Activated T-helper 17 cell treated with anti-CD3 and anti-CD28 coated beads, Interleukin-2, amount 50 U/mL, for 72 hours (primary cell): ENCODE measurements around the gene ITGA8. TPM values are rescaled to one million over a fixed set of nuclear protein-coding genes. Genes with fewer than 3 reads are reported as not detected.

Experiments used
- ATAC-seq: fragments of 150-1000 bp; cut with Tn5 transposase; replicated peaks from 2 replicates; pipeline ENCODE4 v1.10.0; 2021; ENCODE audit warnings: mild to moderate bottlenecking, moderate library complexity
- H3K27ac Mint-ChIP-seq: one replicate; pipeline ENCODE4 v1.8.0; 2022; ENCODE audit warnings: mixed read lengths
- H3K27me3 Mint-ChIP-seq: one replicate; pipeline ENCODE4 v1.8.0; 2022; ENCODE audit warnings: mixed read lengths
- H3K36me3 Mint-ChIP-seq: one replicate; pipeline ENCODE4 v1.8.0; 2022; ENCODE audit warnings: low read depth, mild to moderate bottlenecking, mixed read lengths
- H3K4me1 Mint-ChIP-seq: one replicate; pipeline ENCODE4 v1.8.0; 2022; ENCODE audit warnings: mixed read lengths
- H3K4me3 Mint-ChIP-seq: one replicate; pipeline ENCODE4 v1.8.0; 2022; ENCODE audit warnings: mild to moderate bottlenecking, mixed read lengths
- H3K9me3 Mint-ChIP-seq: one replicate; pipeline ENCODE4 v1.8.0; 2022; ENCODE audit warnings: mixed read lengths
- total RNA-seq, 2 donors: library from RNA; stranded (reverse); gene quantifications; one replicate each; pipeline ENCODE4 v1.2.3, GENCODE V29; 2022

Gene ITGA8
- total RNA-seq, 2 donors from 2014 or later, result not detected

DNA sequence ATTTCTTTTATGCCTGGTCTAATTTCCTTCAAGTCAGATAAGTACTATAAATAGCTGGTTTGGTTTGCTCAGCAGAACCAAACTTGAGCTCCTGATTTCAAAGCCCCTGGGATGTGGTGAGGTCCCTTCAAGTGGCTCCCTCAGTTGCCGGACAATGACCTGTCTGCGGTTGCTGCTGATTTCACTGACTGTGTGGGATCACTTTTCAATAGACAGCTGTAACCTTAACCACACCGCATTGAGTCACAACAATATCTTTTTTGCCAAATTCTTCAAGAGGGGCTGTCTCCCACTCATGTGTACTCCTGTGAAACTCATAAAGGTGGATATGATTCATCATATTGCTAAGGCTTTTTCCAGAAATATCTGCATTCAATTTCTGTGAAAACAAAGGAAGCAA, 23.1 kb upstream of the ITGA8 start:
- no peaks in the 10 kb centered on the region for H3K9me3 Mint-ChIP-seq
- no peak overlapping the region for H3K4me3 Mint-ChIP-seq
- no peak for ATAC-seq
- H3K4me1 Mint-ChIP-seq, result no peaks in the 10 kb centered on the region
- H3K36me3 Mint-ChIP-seq, result no peaks in the 10 kb centered on the region
- peaks cover 8% of the 10 kb centered on the region for H3K27me3 Mint-ChIP-seq
- no peak overlapping the region for H3K27ac Mint-ChIP-seq

DNA sequence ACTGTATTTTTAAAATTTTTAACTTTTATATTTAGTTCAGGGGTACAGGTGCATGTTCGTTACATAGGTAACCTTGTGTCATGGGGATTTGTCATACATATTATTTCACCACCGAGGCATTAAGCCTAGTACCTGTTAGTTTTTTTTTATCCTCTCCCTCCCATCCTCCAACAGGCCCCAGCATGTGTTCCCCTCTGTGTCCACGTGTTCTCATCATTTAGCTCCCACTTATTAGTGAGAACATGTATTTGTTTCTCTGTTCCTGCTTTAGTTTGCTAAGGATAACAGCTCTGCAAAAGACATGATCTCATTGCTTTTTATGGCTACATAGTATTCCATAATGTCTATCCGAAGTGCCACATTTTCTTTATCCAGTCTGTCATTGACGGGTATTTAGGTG, 22.4 kb upstream of the ITGA8 start:
- Mint-ChIP-seq H3K36me3 (no peaks in the 10 kb centered on the region), H3K9me3 (no peaks in the 10 kb centered on the region), H3K27ac (no peak overlapping the region), H3K4me3 (no peak overlapping the region), H3K4me1 (no peaks in the 10 kb centered on the region), H3K27me3 (peaks cover 11% of the 10 kb centered on the region)
- no peak for ATAC-seq

DNA sequence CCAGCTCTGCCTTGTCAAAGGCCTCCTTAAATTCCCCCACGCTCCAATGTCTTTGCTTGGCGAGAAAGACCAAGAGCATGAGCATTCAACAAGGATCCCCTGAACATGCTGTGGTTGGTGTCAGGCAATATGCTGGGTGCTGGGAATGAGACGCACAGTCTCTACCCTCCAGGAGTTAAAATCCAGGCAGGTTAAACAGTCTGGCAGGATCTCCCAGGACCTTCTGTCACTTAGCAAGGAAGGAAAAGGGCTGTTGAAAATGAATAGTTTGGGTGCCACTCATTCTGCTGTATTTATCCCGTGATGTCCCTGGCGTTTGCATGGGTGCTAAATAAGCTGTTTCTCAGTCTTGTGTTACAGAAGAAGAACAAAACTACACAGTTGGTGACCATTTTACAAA, 21.9 kb upstream of the ITGA8 start:
- Mint-ChIP-seq H3K36me3 (no peaks in the 10 kb centered on the region), H3K4me1 (no peaks in the 10 kb centered on the region), H3K9me3 (no peaks in the 10 kb centered on the region), H3K27me3 (peaks cover 7% of the 10 kb centered on the region), H3K4me3 (no peak overlapping the region), H3K27ac (no peak overlapping the region)
- no peak for ATAC-seq

GRCh38 chr10:15740261-15740660, 20.5 kb upstream of the ITGA8 start:
- H3K9me3 Mint-ChIP-seq, result no peaks in the 10 kb centered on the region
- no peak for ATAC-seq

GRCh38 chr10:15739254-15739970, 19.7 kb upstream of the ITGA8 start:
- Mint-ChIP-seq H3K27me3 (peaks cover 15% of the 10 kb centered on the region), H3K4me3 (no peak overlapping the region), H3K27ac (no peak overlapping the region), H3K9me3 (no peaks in the 10 kb centered on the region), H3K36me3 (no peaks in the 10 kb centered on the region), H3K4me1 (no peaks in the 10 kb centered on the region)
- no peak for ATAC-seq

More at GRCh38 chr10:15740261-15740660, 20.5 kb upstream of the ITGA8 start:
- Mint-ChIP-seq H3K27me3 (peaks cover 15% of the 10 kb centered on the region), H3K4me1 (no peaks in the 10 kb centered on the region), H3K36me3 (no peaks in the 10 kb centered on the region), H3K4me3 (no peak overlapping the region), H3K27ac (no peak overlapping the region)

- Mint-ChIP-seq H3K27me3 (peaks cover 15% of the 10 kb centered on the region), H3K4me1 (no peaks in the 10 kb centered on the region), H3K36me3 (no peaks in the 10 kb centered on the region), H3K4me3 (no peak overlapping the region), H3K9me3 (no peaks in the 10 kb centered on the region), H3K27ac (no peak overlapping the region)
- no peak for ATAC-seq
Observed at GRCh38 chr10:15738270-15738925, 18.7 kb upstream of the ITGA8 start.

DNA sequence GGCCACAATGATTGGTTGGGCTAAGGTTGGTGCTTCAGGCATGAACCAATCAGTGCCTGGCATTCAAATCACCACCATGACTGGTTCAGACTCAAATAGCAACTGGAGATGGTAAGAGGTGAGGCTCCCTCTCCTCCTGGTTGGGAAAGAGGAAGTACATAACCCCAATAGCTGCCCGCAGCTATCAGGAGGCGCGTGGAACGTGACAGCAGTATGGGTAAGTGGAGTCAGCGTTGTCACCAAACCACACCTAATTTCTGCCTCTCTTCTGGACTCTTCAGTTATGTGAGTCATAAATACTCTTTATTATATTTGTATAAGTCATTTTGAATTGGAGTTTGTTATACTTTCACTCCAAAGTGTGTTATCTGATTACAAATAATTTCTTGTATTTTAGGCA, 17.9 kb upstream of the ITGA8 start:
- ATAC-seq, result no peak
- Mint-ChIP-seq H3K4me3 (no peak overlapping the region), H3K27me3 (peaks cover 15% of the 10 kb centered on the region), H3K27ac (no peak overlapping the region), H3K4me1 (no peaks in the 10 kb centered on the region), H3K36me3 (no peaks in the 10 kb centered on the region), H3K9me3 (no peaks in the 10 kb centered on the region)

DNA sequence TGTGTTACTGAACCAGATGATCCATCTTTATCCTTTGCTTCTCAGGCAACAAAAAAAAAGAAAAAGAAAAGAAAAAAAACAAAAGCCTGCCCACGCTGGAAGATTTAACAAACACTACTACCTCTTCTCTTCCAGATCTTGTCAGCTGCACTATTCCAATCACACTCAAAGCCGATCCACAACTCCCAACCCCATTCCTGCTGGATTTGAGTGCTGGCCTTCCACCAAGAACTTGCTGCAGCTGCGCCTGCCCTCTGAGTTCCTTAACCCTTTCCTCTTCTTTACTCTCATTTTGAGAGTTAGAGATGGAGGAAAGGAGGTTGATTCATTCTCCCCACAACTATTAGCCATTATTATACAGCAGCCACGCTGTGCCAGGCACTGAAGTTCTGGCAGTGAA, 16.0 kb upstream of the ITGA8 start:
- Mint-ChIP-seq H3K27me3 (peaks cover 20% of the 10 kb centered on the region), H3K4me3 (no peak overlapping the region), H3K27ac (no peak overlapping the region), H3K36me3 (no peaks in the 10 kb centered on the region), H3K9me3 (no peaks in the 10 kb centered on the region), H3K4me1 (no peaks in the 10 kb centered on the region)
- no peak for ATAC-seq

GRCh38 chr10:15730341-15730740, 10.6 kb upstream of the ITGA8 start:
- Mint-ChIP-seq H3K4me3 (no peak overlapping the region), H3K27ac (no peak overlapping the region), H3K9me3 (no peaks in the 10 kb centered on the region), H3K4me1 (no peaks in the 10 kb centered on the region), H3K27me3 (peaks cover 12% of the 10 kb centered on the region), H3K36me3 (no peaks in the 10 kb centered on the region)
- no peak for ATAC-seq

GRCh38 chr10:15729890-15730289, 10.2 kb upstream of the ITGA8 start:
- no peaks in the 10 kb centered on the region for H3K4me1 Mint-ChIP-seq
- no peaks in the 10 kb centered on the region for H3K36me3 Mint-ChIP-seq
- no peak overlapping the region for H3K27ac Mint-ChIP-seq
- H3K9me3 Mint-ChIP-seq, result no peaks in the 10 kb centered on the region
- no peak overlapping the region for H3K4me3 Mint-ChIP-seq
- no peak for ATAC-seq
- H3K27me3 Mint-ChIP-seq, result peaks cover 12% of the 10 kb centered on the region

DNA sequence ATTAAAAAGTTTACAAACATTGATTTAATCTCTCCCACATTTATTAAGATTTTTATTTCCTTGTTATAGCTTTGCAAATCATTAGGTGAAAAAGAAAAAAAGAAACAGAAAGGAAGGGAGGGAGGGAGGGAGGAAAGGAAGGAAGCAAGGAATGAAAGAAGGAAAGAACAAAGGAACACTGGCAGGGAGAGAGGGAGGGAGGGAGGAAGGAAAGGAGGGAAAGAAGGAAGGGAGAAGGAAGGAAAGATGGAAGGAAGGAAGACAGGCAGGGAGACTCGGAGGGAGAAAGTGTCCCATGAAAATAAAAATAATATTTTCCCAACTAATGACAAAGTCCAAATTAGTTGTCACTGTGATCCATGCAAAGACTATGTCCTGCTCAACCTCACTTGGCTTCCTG, 6.3 kb upstream of the ITGA8 start:
- Mint-ChIP-seq H3K9me3 (no peaks in the 10 kb centered on the region), H3K4me3 (no peak overlapping the region)

DNA sequence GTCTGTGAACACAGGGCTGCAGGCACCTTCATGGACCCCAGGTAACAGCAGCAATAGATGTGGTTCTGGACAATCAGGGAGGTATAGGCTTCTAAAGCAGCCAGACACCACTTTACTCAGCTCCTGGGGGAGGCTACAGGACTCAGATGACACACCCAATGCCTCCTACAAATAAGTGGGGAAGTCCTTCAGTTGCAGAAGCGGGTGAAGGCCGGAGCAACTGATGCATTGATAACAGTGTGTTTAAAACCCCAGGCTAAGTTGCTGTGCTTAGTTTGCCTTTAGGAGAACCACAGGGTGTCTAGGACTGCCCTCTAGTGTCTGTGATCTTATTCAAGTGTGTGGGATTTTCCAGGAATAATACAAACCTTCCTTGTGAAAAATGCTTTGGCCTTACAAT, 5.9 kb upstream of the ITGA8 start:
- no peak overlapping the region for H3K4me3 Mint-ChIP-seq
- H3K27ac Mint-ChIP-seq, result no peak overlapping the region
- peaks cover 14% of the 10 kb centered on the region for H3K27me3 Mint-ChIP-seq
- no peaks in the 10 kb centered on the region for H3K9me3 Mint-ChIP-seq
- no peaks in the 10 kb centered on the region for H3K4me1 Mint-ChIP-seq
- ATAC-seq, result no peak
- H3K36me3 Mint-ChIP-seq, result no peaks in the 10 kb centered on the region

More for the DNA sequence above, 6.3 kb upstream of the ITGA8 start:
- Mint-ChIP-seq H3K27ac (no peak overlapping the region), H3K36me3 (no peaks in the 10 kb centered on the region), H3K4me1 (no peaks in the 10 kb centered on the region), H3K27me3 (peaks cover 14% of the 10 kb centered on the region)
- no peak for ATAC-seq

GRCh38 chr10:15724683-15725082, 5.0 kb upstream of the ITGA8 start:
- Mint-ChIP-seq H3K27me3 (peaks cover 18% of the 10 kb centered on the region), H3K36me3 (no peaks in the 10 kb centered on the region), H3K4me3 (no peak overlapping the region), H3K4me1 (no peaks in the 10 kb centered on the region), H3K9me3 (no peaks in the 10 kb centered on the region), H3K27ac (no peak overlapping the region)
- no peak for ATAC-seq

DNA sequence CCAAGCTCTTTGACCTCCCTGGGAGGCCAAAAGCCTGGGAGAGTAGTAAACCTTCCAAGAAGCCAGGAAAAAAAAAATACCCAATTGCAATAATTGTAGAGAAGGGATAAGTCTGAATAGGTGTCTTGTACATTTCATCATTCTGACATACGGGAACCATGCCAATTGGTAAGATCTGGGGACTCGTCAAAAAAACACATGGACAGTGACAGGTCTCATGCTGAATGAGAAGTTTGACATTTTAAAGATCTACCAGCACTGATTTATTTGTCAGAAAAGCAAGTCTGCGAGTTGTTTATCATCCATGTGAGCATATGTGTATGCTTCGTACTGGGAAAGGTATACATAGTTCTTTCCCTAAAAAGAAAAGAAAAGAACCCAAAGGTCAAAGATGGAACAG, 4.1 kb upstream of the ITGA8 start:
- no peaks in the 10 kb centered on the region for H3K9me3 Mint-ChIP-seq
- ATAC-seq, result no peak
- peaks cover 22% of the 10 kb centered on the region for H3K27me3 Mint-ChIP-seq
- no peaks in the 10 kb centered on the region for H3K4me1 Mint-ChIP-seq
- no peaks in the 10 kb centered on the region for H3K36me3 Mint-ChIP-seq
- H3K27ac Mint-ChIP-seq, result no peak overlapping the region
- no peak overlapping the region for H3K4me3 Mint-ChIP-seq

GRCh38 chr10:15720635-15721287, 1.0 kb upstream of the ITGA8 start:
- Mint-ChIP-seq H3K36me3 (no peaks in the 10 kb centered on the region), H3K9me3 (no peaks in the 10 kb centered on the region)

More at GRCh38 chr10:15720635-15721287, 1.0 kb upstream of the ITGA8 start:
- no peak overlapping the region for H3K4me3 Mint-ChIP-seq
- H3K4me1 Mint-ChIP-seq, result no peaks in the 10 kb centered on the region
- ATAC-seq, result no peak
- peaks cover 28% of the 10 kb centered on the region for H3K27me3 Mint-ChIP-seq
- no peak overlapping the region for H3K27ac Mint-ChIP-seq
